ENCODE measurements around the gene SVIL.

Gene SVIL

DNA sequence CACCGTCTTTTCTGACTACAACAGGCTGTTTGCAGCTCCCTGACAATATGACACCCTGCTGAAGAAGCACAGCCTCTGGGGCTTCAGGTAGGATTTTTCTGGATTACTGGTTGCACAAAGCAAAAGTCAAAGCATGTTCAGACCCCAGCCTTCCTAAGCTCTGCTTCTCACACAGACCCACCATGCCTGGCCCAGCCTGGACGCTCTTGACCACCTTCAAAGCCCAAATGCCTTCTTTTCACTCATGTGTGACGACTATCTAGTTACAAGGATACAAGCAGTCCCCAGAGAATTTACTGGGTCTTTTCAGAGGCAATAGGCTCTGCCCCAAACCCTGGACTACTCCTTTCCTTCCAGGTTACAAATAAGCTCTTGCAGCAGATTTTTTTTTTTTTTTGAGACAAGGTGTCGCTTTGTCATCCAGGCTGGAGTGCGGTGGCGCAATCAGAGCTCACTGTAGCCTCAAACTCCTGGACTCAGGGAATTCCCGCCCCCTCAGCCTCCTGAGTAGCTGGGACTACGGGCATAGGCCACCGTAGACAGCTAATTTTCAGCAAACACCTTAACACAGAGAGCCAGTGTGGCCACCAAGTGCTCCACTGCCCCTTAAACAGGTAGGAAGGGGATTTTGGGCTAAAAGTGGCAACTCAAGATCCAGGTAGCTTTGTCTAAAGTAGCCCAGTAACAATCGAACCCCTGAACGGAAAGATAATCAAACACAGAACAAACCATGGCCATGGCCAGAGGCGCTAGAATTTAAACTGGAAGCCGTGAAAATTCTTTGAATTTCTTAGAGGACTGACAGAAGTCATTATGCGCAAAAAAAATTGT, 16.2 kb downstream of the SVIL start:
- TF ChIP-seq, protein P1, sequence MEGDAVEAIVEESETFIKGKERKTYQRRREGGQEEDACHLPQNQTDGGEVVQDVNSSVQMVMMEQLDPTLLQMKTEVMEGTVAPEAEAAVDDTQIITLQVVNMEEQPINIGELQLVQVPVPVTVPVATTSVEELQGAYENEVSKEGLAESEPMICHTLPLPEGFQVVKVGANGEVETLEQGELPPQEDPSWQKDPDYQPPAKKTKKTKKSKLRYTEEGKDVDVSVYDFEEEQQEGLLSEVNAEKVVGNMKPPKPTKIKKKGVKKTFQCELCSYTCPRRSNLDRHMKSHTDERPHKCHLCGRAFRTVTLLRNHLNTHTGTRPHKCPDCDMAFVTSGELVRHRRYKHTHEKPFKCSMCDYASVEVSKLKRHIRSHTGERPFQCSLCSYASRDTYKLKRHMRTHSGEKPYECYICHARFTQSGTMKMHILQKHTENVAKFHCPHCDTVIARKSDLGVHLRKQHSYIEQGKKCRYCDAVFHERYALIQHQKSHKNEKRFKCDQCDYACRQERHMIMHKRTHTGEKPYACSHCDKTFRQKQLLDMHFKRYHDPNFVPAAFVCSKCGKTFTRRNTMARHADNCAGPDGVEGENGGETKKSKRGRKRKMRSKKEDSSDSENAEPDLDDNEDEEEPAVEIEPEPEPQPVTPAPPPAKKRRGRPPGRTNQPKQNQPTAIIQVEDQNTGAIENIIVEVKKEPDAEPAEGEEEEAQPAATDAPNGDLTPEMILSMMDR (IDR thresholded peaks at IDR 0.05): no peak

DNA sequence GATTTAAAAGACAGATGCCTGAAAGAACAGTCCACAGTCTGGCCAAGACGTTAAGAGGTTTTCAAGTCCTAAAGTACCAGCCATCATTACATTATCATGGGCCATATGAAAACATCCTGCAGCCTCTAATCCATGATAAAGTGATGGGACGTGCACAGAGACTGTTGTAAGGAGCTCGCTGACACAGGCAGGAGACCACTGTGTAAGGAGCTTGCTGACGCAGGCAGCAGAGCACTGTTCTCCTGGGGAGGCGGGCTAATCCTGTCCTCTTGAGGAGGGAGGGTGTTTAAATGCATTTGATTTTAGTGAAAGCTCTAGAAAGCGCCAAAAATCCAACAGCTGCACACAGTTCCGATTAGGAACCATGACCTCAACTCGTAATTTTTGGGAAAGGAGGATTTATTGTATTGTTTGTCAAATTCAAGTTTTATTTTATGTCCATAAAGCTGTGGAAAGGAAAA, 16.9 kb downstream of the SVIL start:
- TF ChIP-seq, protein P1 (IDR thresholded peaks at IDR 0.05): no peak

DNA sequence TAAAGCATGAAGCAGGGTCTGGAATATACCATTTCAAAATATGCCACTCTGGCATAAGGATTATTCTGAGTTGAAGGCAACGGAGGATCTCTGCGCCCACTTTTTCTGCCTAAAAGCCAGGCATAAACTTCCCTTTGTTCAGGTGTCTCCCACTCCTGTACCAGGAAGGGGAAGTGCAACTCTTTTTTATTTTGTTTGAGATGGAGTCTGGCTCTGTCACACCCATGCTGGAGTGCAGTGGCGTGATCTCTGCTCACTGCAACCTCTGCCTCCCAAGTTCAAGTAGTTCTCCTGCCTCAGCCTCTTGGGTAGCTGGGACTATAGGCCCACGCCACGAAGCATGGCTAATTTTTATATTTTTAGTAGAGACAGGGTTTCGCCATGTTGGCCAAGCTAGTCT, 18.2 kb downstream of the SVIL start:
- TF ChIP-seq, protein P1 (IDR thresholded peaks at IDR 0.05): no peak

DNA sequence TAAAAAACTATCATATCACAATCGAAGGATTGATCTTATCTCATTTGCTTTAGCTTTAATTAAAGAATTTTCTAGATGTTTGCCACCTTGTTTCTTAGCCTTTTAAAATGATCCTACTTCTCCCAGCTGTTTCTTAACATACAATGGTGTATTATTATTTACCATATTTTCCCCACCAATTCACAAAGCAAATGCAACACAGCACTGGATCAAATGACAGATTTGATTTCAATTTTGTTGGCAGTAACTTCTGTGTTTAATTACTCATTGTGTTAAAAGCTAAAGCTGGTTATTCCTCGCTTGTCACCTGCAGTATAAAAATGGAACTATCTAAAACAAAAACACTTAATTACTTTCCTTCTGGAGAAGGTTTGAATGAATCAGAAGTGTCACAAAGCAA, 19.6 kb downstream of the SVIL start:
- TF ChIP-seq, protein P1 (IDR thresholded peaks at IDR 0.05): no peak

GRCh38 chr10:29613791-29614190, 21.0 kb downstream of the SVIL start:
- TF ChIP-seq, protein P1 (IDR thresholded peaks at IDR 0.05): no peak

GRCh38 chr10:29613196-29613595, 21.6 kb downstream of the SVIL start:
- TF ChIP-seq, protein P1 (IDR thresholded peaks at IDR 0.05): no peak

GRCh38 chr10:29612657-29613056, 22.1 kb downstream of the SVIL start:
- TF ChIP-seq, protein P1 (IDR thresholded peaks at IDR 0.05): no peak
